A673 (cell line): Measurements from ENCODE around the gene EXTL1. TPM values are rescaled to one million over a fixed set of nuclear protein-coding genes. Genes with fewer than 3 reads are reported as not detected.

ENCODE experiments used
- BruUV-seq: library from RNA; stranded (reverse); fragments of 400-500 nt; replicated peaks from 2 replicates; lab custom pipeline; 2021; lab: Mats Ljungman, UMichigan
- CTCF ChIA-PET: fragments of 300-600 bp; sonication (Branson Sonifier 250); formaldehyde crosslinking; loops from one replicate; lab custom pipeline; 2022; ENCODE audit warnings: antibody characterized with exemption; lab: Charles Lee
- POLR2A ChIA-PET: fragments of 300-600 bp; sonication (Branson Sonifier 250); formaldehyde crosslinking; loops from one replicate; lab custom pipeline; 2022; ENCODE audit warnings: antibody characterized with exemption; ENCODE audit not compliant: low non-redundant PET; lab: Charles Lee
- DNase-seq: peaks from one replicate; pipeline ENCODE4 v3.0.0-alpha.2; 2015; ENCODE audit warnings: low spot score
- H3K27ac ChIP-seq: fragments of 200-600 bp; sonication (generic); 2 replicates; pipeline ENCODE4 v1.5.1; 2016; ENCODE audit warnings: mixed run types, low read depth, mild to moderate bottlenecking, mixed read lengths, antibody characterized with exemption, low read length; ENCODE audit not compliant: poor library complexity, severe bottlenecking
- H3K27me3 ChIP-seq: fragments of 200-600 bp; sonication (generic); replicated peaks from 2 replicates; pipeline ENCODE4 v1.6.1; 2017; ENCODE audit warnings: mixed run types, low read depth, mild to moderate bottlenecking, mixed read lengths, antibody characterized with exemption, low read length; ENCODE audit not compliant: insufficient read depth, poor library complexity
- H3K36me3 ChIP-seq: fragments of 200-600 bp; sonication (generic); 2 replicates; pipeline ENCODE4 v1.6.1; 2016; ENCODE audit warnings: mixed run types, mild to moderate bottlenecking, mixed read lengths, antibody characterized with exemption, low read length; ENCODE audit not compliant: insufficient read depth, poor library complexity, severe bottlenecking
- H3K4me1 ChIP-seq: fragments of 200-600 bp; sonication (generic); 2 replicates; pipeline ENCODE4 v1.6.1; 2017; ENCODE audit warnings: mixed run types, mild to moderate bottlenecking, mixed read lengths, antibody characterized with exemption, low read length; ENCODE audit not compliant: insufficient read depth, poor library complexity, severe bottlenecking
- H3K4me3 ChIP-seq: fragments of 200-600 bp; sonication (generic); 2 replicates; pipeline ENCODE4 v1.5.1; 2016; ENCODE audit warnings: low read depth, mixed run types, mild to moderate bottlenecking, mixed read lengths, low read length; ENCODE audit not compliant: poor library complexity, severe bottlenecking
- H3K9me3 ChIP-seq: fragments of 200-600 bp; sonication (generic); 2 replicates; pipeline ENCODE4 v1.6.1; 2016; ENCODE audit warnings: mixed run types, low read depth, mild to moderate bottlenecking, mixed read lengths, antibody characterized with exemption, low read length; ENCODE audit not compliant: poor library complexity, severe bottlenecking
- CTCF ChIP-seq: fragments of 300-800, 200-600 bp; sonication (generic); conservative IDR thresholded peaks from 2 replicates; pipeline ENCODE4 v1.5.1; 2017; ENCODE audit warnings: low read depth, mild to moderate bottlenecking, antibody characterized with exemption, low read length, moderate library complexity, mixed read lengths
- EZH2 ChIP-seq: fragments of 200-600 bp; sonication (generic); IDR thresholded peaks from 2 replicates; pipeline ENCODE4 v1.6.1; 2017; ENCODE audit warnings: borderline replicate concordance, low read depth, mild to moderate bottlenecking, mixed read lengths, antibody characterized with exemption, low read length; ENCODE audit not compliant: poor library complexity, severe bottlenecking
- intact Hi-C: fragments of 100-400 bp; cut with micrococcal nuclease; formaldehyde crosslinking; loops from one replicate; pipeline ENCODE4 v1.10.0; 2022; ENCODE audit not compliant: unreplicated experiment
- total RNA-seq: library from RNA; stranded (reverse); gene quantifications from 2 replicates; pipeline ENCODE4 v1.2.3, GENCODE V29; 2021

EXTL1 gene
- total RNA-seq, 1 experiment from 2014 or later, result not detected

- Histone ChIP-seq H3K27ac (no peak overlapping the region), H3K4me3 (peak overlapping the region; percentile 66), H3K9me3 (no peaks in the 10 kb centered on the region), H3K36me3 (no peaks in the 10 kb centered on the region), H3K27me3 (no peaks in the 10 kb centered on the region), H3K4me1 (peaks cover 5% of the 10 kb centered on the region)
- CTCF ChIA-PET, result interaction anchor here (0.6 to 0.8 kb wide), 2 partner anchors 72 to 140 kb away, joined by 3 to 6 read pairs; no protein-coding TSS in a partner anchor
- TF ChIP-seq EZH2, result no peak
- no peak for TF ChIP-seq CTCF
- no TSS peak for BruUV-seq
- peak; percentile 95 for DNase-seq
- POLR2A ChIA-PET, result no interaction called here
- intact Hi-C loops, result loop anchor here (5.0 kb wide), 1 partner anchor 112 kb away; no protein-coding TSS in a partner anchor
These were observed 13.8 kb downstream of the EXTL1 start for GRCh38 chr1:26035203-26035958.

- no peak overlapping the region for H3K27ac ChIP-seq
- CTCF ChIA-PET, result interaction anchor here (0.5 to 1.2 kb wide), 6 partner anchors 8 to 381 kb away, joined by 3 to 7 read pairs (median 4); no protein-coding TSS in a partner anchor
- H3K4me3 ChIP-seq, result peak overlapping the region; percentile 66
- no TSS peak for BruUV-seq
- TF ChIP-seq CTCF, result peak; percentile 98
- TF ChIP-seq EZH2, result no peak
- peaks cover 5% of the 10 kb centered on the region for H3K4me1 ChIP-seq
- H3K27me3 ChIP-seq, result no peaks in the 10 kb centered on the region
- peak; percentile 75 for DNase-seq
- H3K9me3 ChIP-seq, result no peaks in the 10 kb centered on the region
- H3K36me3 ChIP-seq, result no peaks in the 10 kb centered on the region
- intact Hi-C loops, result loop anchor here (5.0 kb wide), 1 partner anchor 111 kb away; no protein-coding TSS in a partner anchor
- POLR2A ChIA-PET, result no interaction called here
These were observed 14.6 kb downstream of the EXTL1 start for GRCh38 chr1:26035959-26036755.

GRCh38 chr1:26036756-26037281 is 15.2 kb downstream of the EXTL1 start:
- Histone ChIP-seq H3K27ac (no peak overlapping the region), H3K9me3 (no peaks in the 10 kb centered on the region), H3K27me3 (no peaks in the 10 kb centered on the region), H3K4me3 (no peak overlapping the region), H3K4me1 (peaks cover 5% of the 10 kb centered on the region), H3K36me3 (no peaks in the 10 kb centered on the region)
- ChIA-PET CTCF (interaction anchor here (0.5 to 1.2 kb wide), 6 partner anchors 9 to 380 kb away, joined by 3 to 6 read pairs (median 4); no protein-coding TSS in a partner anchor), POLR2A (no interaction called here)
- intact Hi-C loops, result loop anchor here (5.0 kb wide), 1 partner anchor 110 kb away; no protein-coding TSS in a partner anchor
- no peak for DNase-seq
- no TSS peak for BruUV-seq
- TF ChIP-seq EZH2 (no peak), CTCF (no peak)
